Body of pancreas (tissue), 4 donors: ENCODE data around the gene EWSR1.

ENCODE experiments used
- POLR2A ChIP-seq, 3 donors: fragments of 450-650 bp; IDR thresholded peaks; one replicate each; pipeline ENCODE4 v1.6.1; 2016; ENCODE audit warnings: antibody characterized with exemption in 3 of 3, mild to moderate bottlenecking in 2 of 3
- TF ChIP-seq, protein P1 (sequence below), 7 experiments: fragments of 450-650 bp in 4 of 7; fragments of 200-600 bp in 3 of 7; sonication (generic) in 3 of 7; IDR thresholded peaks; one replicate each; pipeline ENCODE4 v1.5.1; 2016 to 2019; ENCODE audit warnings: antibody characterized with exemption in 7 of 7

DNA sequence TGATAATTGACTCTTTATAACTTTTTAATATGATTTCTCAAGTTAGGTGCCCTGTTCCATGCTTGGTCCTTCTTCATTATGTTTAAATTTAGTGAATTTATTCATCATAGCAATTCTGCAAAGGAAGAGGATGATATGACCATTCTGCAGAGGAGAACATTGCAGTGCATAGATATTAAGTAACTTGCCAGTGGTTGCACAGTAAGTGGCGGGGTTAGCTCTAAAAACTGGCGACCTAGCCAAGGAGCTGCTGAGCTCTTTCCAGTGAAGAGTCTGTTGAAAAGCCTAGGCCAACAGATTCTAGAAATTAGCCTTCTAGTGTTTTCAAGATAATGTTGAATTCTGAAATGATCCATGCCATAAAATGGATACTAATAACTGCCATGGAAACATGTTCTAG is 4.6 kb downstream of the EWSR1 start:
- TF ChIP-seq, protein P1, sequence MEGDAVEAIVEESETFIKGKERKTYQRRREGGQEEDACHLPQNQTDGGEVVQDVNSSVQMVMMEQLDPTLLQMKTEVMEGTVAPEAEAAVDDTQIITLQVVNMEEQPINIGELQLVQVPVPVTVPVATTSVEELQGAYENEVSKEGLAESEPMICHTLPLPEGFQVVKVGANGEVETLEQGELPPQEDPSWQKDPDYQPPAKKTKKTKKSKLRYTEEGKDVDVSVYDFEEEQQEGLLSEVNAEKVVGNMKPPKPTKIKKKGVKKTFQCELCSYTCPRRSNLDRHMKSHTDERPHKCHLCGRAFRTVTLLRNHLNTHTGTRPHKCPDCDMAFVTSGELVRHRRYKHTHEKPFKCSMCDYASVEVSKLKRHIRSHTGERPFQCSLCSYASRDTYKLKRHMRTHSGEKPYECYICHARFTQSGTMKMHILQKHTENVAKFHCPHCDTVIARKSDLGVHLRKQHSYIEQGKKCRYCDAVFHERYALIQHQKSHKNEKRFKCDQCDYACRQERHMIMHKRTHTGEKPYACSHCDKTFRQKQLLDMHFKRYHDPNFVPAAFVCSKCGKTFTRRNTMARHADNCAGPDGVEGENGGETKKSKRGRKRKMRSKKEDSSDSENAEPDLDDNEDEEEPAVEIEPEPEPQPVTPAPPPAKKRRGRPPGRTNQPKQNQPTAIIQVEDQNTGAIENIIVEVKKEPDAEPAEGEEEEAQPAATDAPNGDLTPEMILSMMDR (IDR thresholded peaks at IDR 0.05): no peak
- TF ChIP-seq POLR2A (IDR thresholded peaks at IDR 0.05): no peak
